ENCODE data around the gene OBSCN.
"Not testable (repeated sequence)": the region's sequence is repeated elsewhere in the genome, so short reads cannot be mapped to it uniquely, and the experiment has no call there.

Gene OBSCN

GRCh38 chr1:228172591-228173527, 35.0 kb upstream of the OBSCN start:
- no peak for DNase-seq

GRCh38 chr1:228173528-228174481, 34.0 kb upstream of the OBSCN start:
- DNase-seq: not testable (repeated sequence)

GRCh38 chr1:228174482-228175315, 33.1 kb upstream of the OBSCN start:
- DNase-seq: no peak

- DNase-seq: no peak
Measured at GRCh38 chr1:228175316-228176023, 32.4 kb upstream of the OBSCN start.

- no peak for DNase-seq
Measured at GRCh38 chr1:228176024-228176395, 31.8 kb upstream of the OBSCN start.

GRCh38 chr1:228176461-228177182, 31.2 kb upstream of the OBSCN start:
- DNase-seq: no peak

GRCh38 chr1:228177183-228177475, 30.7 kb upstream of the OBSCN start:
- DNase-seq: no peak

GRCh38 chr1:228177721-228178710, 29.8 kb upstream of the OBSCN start:
- DNase-seq: no peak

GRCh38 chr1:228178737-228179684, 28.8 kb upstream of the OBSCN start:
- DNase-seq: no peak

- no peak for DNase-seq
Measured at GRCh38 chr1:228180271-228180958, 27.4 kb upstream of the OBSCN start.

GRCh38 chr1:228180959-228181644, 26.7 kb upstream of the OBSCN start:
- DNase-seq: no peak

GRCh38 chr1:228181645-228182034, 26.2 kb upstream of the OBSCN start:
- DNase-seq: no peak

GRCh38 chr1:228182296-228183030, 25.4 kb upstream of the OBSCN start:
- no peak for DNase-seq

- DNase-seq: no peak
Measured at GRCh38 chr1:228184152-228184551, 23.7 kb upstream of the OBSCN start.

GRCh38 chr1:228185641-228185965, 22.2 kb upstream of the OBSCN start:
- no peak for DNase-seq

GRCh38 chr1:228188249-228188648, 19.6 kb upstream of the OBSCN start:
- not testable (repeated sequence) for DNase-seq

- no peak for DNase-seq
Measured at GRCh38 chr1:228190182-228190581, 17.7 kb upstream of the OBSCN start.

Measured in MV-4-11 (cell line).